Measurements from ENCODE around the gene COL21A1. TPM values are rescaled to one million over a fixed set of nuclear protein-coding genes. Genes with fewer than 3 reads are reported as not detected.

Gene COL21A1
- total RNA-seq, 3 donors from 2014 or later (not counting 1 experiment from before 2014, with no cell fraction given), result not detected

DNA sequence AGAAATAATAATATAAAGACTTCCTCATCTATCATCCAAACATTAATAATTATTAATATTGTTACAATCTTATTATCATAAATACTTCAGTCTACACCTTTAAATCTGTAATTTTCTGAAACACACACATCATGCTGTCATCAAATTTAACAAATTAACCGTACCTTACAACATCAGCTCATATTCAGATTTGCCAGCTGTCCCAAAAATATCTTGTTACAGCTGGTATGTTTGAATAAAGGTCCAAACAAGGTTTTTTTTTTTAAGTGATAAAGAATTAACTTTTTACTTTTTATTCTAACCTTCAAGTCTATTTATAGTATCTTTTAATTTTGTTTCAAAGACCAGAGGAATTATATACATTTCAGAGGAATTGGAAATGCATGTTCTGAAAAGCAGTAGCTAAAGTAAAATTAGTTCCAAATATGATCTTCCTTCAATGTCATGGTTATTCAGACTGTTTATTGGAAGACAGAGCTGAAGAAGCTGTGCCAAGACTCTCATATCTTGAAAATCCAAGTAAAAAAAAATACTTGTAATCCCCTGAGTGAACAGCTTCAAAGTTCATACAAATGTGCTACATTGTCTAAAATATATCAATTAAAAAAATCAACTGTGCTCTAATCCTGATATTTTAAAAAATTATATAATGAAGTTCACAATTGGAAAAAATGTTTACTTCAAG lies 210.3 kb downstream of the COL21A1 start:
- intact Hi-C loops (cut with micrococcal nuclease), result no loop called here
- H3K36me3 Mint-ChIP-seq, result no peaks in the 10 kb centered on the region
- no peak overlapping the region for H3K4me3 ChIP-seq (ENCODE audit: low read length)
- H3K27ac Mint-ChIP-seq, result no peak overlapping the region
- H3K9me3 ChIP-seq (ENCODE audit: control insufficient read depth, insufficient read depth, low read length), result no peaks in the 10 kb centered on the region
- no peak for ATAC-seq
- H3K4me3 Mint-ChIP-seq, result no peak overlapping the region
- DNase-seq, result no peak
- no peaks in the 10 kb centered on the region for H3K4me1 Mint-ChIP-seq
- no CpG with 5 or more reads among the region's 1 CpG for WGBS (ENCODE audit: insufficient coverage)
- TF ChIP-seq, protein P1, sequence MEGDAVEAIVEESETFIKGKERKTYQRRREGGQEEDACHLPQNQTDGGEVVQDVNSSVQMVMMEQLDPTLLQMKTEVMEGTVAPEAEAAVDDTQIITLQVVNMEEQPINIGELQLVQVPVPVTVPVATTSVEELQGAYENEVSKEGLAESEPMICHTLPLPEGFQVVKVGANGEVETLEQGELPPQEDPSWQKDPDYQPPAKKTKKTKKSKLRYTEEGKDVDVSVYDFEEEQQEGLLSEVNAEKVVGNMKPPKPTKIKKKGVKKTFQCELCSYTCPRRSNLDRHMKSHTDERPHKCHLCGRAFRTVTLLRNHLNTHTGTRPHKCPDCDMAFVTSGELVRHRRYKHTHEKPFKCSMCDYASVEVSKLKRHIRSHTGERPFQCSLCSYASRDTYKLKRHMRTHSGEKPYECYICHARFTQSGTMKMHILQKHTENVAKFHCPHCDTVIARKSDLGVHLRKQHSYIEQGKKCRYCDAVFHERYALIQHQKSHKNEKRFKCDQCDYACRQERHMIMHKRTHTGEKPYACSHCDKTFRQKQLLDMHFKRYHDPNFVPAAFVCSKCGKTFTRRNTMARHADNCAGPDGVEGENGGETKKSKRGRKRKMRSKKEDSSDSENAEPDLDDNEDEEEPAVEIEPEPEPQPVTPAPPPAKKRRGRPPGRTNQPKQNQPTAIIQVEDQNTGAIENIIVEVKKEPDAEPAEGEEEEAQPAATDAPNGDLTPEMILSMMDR (IDR thresholded peaks at IDR 0.05), result no peak
- H3K9me3 Mint-ChIP-seq, result peaks cover 9 to 12% of the 10 kb centered on the region in 2 donors
- no peaks in the 10 kb centered on the region for H3K36me3 ChIP-seq (ENCODE audit: control insufficient read depth, insufficient read depth, low read length)
- H3K27me3 ChIP-seq (ENCODE audit: control insufficient read depth, insufficient read depth, low read length), result no peaks in the 10 kb centered on the region
- H3K27ac ChIP-seq (ENCODE audit: low read length), result no peak overlapping the region
- H3K4me1 ChIP-seq (ENCODE audit: control insufficient read depth, insufficient read depth, low read length), result no peaks in the 10 kb centered on the region
- no peaks in the 10 kb centered on the region for H3K27me3 Mint-ChIP-seq (ENCODE audit: low read depth in 2 of 2)

DNA sequence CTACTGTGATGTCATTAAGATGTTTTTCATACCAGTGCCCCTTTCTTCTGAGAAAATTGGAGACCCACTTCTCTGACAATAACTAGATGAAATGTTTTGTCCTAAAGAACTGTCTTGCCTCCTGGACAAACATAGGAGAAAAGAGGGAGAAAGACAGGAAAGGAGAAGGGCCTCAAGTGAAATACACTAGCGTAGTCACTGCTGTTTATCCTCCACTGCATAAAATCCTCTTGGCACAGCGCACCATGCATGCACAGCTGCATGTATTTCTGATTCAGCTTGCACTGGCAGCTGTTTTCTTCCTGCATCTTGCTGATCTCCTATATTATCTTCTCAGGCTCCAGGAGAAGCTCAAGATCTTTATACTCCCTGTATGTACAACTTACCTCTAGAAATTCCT lies 214.0 kb downstream of the COL21A1 start:
- H3K4me1 Mint-ChIP-seq, result no peaks in the 10 kb centered on the region

DNA sequence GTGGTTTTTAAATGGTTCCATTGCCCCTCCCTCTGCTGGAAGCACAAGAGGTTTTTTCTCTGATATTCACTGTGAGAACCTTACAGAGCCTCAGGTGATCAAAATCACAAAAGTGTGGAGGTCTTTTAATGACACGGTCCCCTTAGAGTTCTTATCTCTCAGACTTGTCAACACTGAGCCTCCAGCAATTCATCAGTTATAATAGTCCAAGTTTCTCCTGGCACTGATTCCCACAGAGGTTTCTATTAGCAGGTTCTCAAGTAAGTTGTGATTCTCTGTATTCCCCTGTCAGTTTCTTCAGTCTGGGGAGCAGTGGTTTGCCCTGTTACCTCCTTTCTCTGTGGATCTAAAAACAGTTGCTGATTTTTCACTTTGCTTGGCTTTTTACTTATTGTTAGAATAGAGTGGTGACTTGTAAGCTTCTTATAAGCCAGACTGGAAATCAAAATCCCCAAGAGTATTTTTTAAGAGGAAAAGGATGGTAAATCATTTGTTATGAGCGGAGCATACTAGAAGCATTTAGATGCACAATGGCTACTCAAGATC lies 214.6 kb downstream of the COL21A1 start:
- H3K4me3 ChIP-seq (ENCODE audit: low read length), result no peak overlapping the region
- H3K27ac ChIP-seq (ENCODE audit: low read length), result no peak overlapping the region
- DNase-seq, result no peak
- H3K27me3 Mint-ChIP-seq (ENCODE audit: low read depth in 2 of 2), result no peaks in the 10 kb centered on the region
- no peaks in the 10 kb centered on the region for H3K36me3 ChIP-seq (ENCODE audit: control insufficient read depth, insufficient read depth, low read length)
- intact Hi-C loops (cut with micrococcal nuclease), result no loop called here
- TF ChIP-seq, protein P1 (IDR thresholded peaks at IDR 0.05), result no peak
- H3K36me3 Mint-ChIP-seq, result no peaks in the 10 kb centered on the region
- peaks cover 6 to 12% of the 10 kb centered on the region in 2 donors for H3K9me3 Mint-ChIP-seq
- no peak for ATAC-seq
- H3K9me3 ChIP-seq (ENCODE audit: control insufficient read depth, insufficient read depth, low read length), result no peaks in the 10 kb centered on the region
- no peaks in the 10 kb centered on the region for H3K27me3 ChIP-seq (ENCODE audit: control insufficient read depth, insufficient read depth, low read length)
- H3K4me1 ChIP-seq (ENCODE audit: control insufficient read depth, insufficient read depth, low read length), result no peaks in the 10 kb centered on the region
- no peak overlapping the region for H3K27ac Mint-ChIP-seq
- no peaks in the 10 kb centered on the region for H3K4me1 Mint-ChIP-seq
- H3K4me3 Mint-ChIP-seq, result no peak overlapping the region
- 88% methylated on average over 2 of the region's 2 CpGs for WGBS (ENCODE audit: insufficient coverage)

More for the DNA sequence above, 214.0 kb downstream of the COL21A1 start:
- Mint-ChIP-seq H3K27ac (no peak overlapping the region), H3K9me3 (peaks cover 10 to 15% of the 10 kb centered on the region in 2 donors), H3K36me3 (no peaks in the 10 kb centered on the region), H3K4me3 (no peak overlapping the region), H3K27me3 (ENCODE audit: low read depth in 2 of 2) (no peaks in the 10 kb centered on the region)
- 85% methylated on average over 2 of the region's 2 CpGs for WGBS (ENCODE audit: insufficient coverage)
- TF ChIP-seq, protein P1 (IDR thresholded peaks at IDR 0.05), result no peak
- H3K27ac ChIP-seq (ENCODE audit: low read length), result no peak overlapping the region
- H3K36me3 ChIP-seq (ENCODE audit: control insufficient read depth, insufficient read depth, low read length), result no peaks in the 10 kb centered on the region
- ATAC-seq (no peak), DNase-seq (no peak)
- H3K4me3 ChIP-seq (ENCODE audit: low read length), result no peak overlapping the region
- H3K4me1 ChIP-seq (ENCODE audit: control insufficient read depth, insufficient read depth, low read length), result no peaks in the 10 kb centered on the region
- H3K27me3 ChIP-seq (ENCODE audit: control insufficient read depth, insufficient read depth, low read length), result no peaks in the 10 kb centered on the region
- intact Hi-C loops (cut with micrococcal nuclease), result no loop called here
- no peaks in the 10 kb centered on the region for H3K9me3 ChIP-seq (ENCODE audit: control insufficient read depth, insufficient read depth, low read length)

Measured in natural killer cell (primary cell).